ENCODE measurements around the gene TAP1. TPM values are rescaled to one million over a fixed set of nuclear protein-coding genes. Genes with fewer than 3 reads are reported as not detected.

The TAP1 gene
- total RNA-seq, 1 donor from 2014 or later: 10.3 TPM

DNA sequence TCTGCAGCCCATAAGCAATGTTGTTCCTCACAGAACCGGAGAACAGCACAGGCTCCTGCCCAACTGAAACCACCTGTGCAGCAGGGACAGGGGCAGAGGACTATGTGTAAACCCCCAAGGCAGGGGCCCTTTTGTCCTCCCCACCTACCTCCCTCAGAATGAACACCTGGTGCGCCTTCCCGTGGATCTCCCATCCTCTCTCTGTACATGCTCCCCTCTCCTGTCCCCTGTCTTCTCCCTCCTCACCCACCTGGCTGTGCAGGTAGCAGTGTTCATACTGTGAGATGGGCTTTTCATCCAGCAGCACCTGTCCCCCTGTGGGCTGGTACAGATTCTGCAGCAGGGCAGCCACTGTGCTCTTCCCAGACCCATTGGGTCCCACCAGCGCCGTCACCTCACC is 23.5 kb downstream of the TAP1 start:
- no peak for TF ChIP-seq CTCF (IDR thresholded peaks at IDR 0.05; ENCODE audit: unreplicated experiment)
- peaks cover 6% of the 10 kb centered on the region for H3K4me1 Mint-ChIP-seq
- peaks cover 17% of the 10 kb centered on the region for H3K36me3 Mint-ChIP-seq
- H3K27ac Mint-ChIP-seq: no peak overlapping the region
- no peak overlapping the region for H3K4me3 Mint-ChIP-seq
- peaks cover 3% of the 10 kb centered on the region for H3K27me3 Mint-ChIP-seq (ENCODE audit: low read depth)
- DNase-seq (ENCODE audit: low spot score in 2 of 2, unreplicated experiment in 2 of 2): no peak
- no peaks in the 10 kb centered on the region for H3K9me3 Mint-ChIP-seq

DNA sequence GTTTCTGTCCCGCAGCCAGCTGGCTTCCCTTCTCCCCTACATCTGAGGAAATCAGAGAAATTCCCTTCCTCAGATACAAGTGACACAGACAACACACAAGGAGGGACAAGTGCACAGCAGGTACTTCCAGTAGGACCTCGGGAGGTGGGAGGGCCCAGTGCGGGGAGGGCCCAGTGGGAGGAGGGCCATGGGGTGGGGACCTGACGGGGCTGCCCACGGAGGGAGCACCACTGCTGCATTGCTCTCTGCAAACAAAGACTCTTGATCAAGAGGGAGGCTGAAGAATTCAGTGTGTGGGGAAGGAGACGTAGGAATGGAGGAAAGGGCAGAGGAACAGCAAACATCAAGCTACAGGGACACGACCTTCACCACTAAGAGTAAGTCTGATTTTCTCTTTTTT is 24.0 kb downstream of the TAP1 start:
- Mint-ChIP-seq H3K4me3 (no peak overlapping the region), H3K27ac (no peak overlapping the region), H3K4me1 (peaks cover 6% of the 10 kb centered on the region), H3K9me3 (no peaks in the 10 kb centered on the region), H3K36me3 (peaks cover 14% of the 10 kb centered on the region), H3K27me3 (ENCODE audit: low read depth) (peaks cover 3% of the 10 kb centered on the region)
- TF ChIP-seq CTCF (IDR thresholded peaks at IDR 0.05; ENCODE audit: unreplicated experiment): no peak
- no peak for DNase-seq (ENCODE audit: low spot score in 2 of 2, unreplicated experiment in 2 of 2)

DNA sequence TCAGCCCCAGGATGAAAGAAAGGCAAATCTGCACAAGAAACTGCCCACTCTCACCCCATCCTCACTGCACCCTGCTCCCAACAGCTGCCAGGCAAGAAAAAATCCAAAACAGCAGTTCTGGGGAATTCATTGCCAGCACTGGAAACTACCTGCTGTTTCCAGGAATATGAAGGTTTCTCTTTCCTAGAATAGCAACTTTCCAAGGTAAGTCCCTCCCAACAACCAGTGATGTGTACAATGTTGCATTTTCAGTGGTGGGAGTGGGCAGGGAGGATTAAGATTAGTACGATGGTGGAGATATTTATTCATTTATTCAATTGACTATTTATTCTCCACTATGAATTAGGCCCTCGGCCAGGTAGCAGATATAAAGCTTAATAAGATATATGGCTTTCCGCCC is 26.5 kb downstream of the TAP1 start:
- Mint-ChIP-seq H3K9me3 (no peaks in the 10 kb centered on the region), H3K4me3 (no peak overlapping the region), H3K27me3 (ENCODE audit: low read depth) (peaks cover 3% of the 10 kb centered on the region), H3K4me1 (peaks cover 6% of the 10 kb centered on the region), H3K27ac (no peak overlapping the region), H3K36me3 (peaks cover 7% of the 10 kb centered on the region)
- DNase-seq (ENCODE audit: low spot score in 2 of 2, unreplicated experiment in 2 of 2): no peak
- no peak for TF ChIP-seq CTCF (IDR thresholded peaks at IDR 0.05; ENCODE audit: unreplicated experiment)

GRCh38 chr6:32825966-32826365 is 27.5 kb downstream of the TAP1 start:
- H3K36me3 Mint-ChIP-seq: peaks cover 7% of the 10 kb centered on the region
- H3K9me3 Mint-ChIP-seq: no peaks in the 10 kb centered on the region
- no peak overlapping the region for H3K4me3 Mint-ChIP-seq
- no peak overlapping the region for H3K27ac Mint-ChIP-seq
- H3K27me3 Mint-ChIP-seq (ENCODE audit: low read depth): peaks cover 3% of the 10 kb centered on the region
- no peak for DNase-seq (ENCODE audit: low spot score in 2 of 2, unreplicated experiment in 2 of 2)
- H3K4me1 Mint-ChIP-seq: peaks cover 6% of the 10 kb centered on the region
- TF ChIP-seq CTCF (IDR thresholded peaks at IDR 0.05; ENCODE audit: unreplicated experiment): no peak

- TF ChIP-seq CTCF (IDR thresholded peaks at IDR 0.05; ENCODE audit: unreplicated experiment): no peak
- Mint-ChIP-seq H3K27ac (no peak overlapping the region), H3K4me1 (peaks cover 2% of the 10 kb centered on the region), H3K36me3 (no peaks in the 10 kb centered on the region), H3K27me3 (ENCODE audit: low read depth) (peaks cover 6% of the 10 kb centered on the region), H3K4me3 (no peak overlapping the region), H3K9me3 (peaks cover 4% of the 10 kb centered on the region)
- DNase-seq (ENCODE audit: low spot score in 2 of 2, unreplicated experiment in 2 of 2): no peak
Observed at GRCh38 chr6:32819729-32820128, 33.8 kb downstream of the TAP1 start.

- Mint-ChIP-seq H3K27ac (no peak overlapping the region), H3K27me3 (ENCODE audit: low read depth) (peaks cover 6% of the 10 kb centered on the region), H3K9me3 (peaks cover 4% of the 10 kb centered on the region), H3K36me3 (no peaks in the 10 kb centered on the region), H3K4me3 (no peak overlapping the region), H3K4me1 (peaks cover 2% of the 10 kb centered on the region)
- TF ChIP-seq CTCF (IDR thresholded peaks at IDR 0.05; ENCODE audit: unreplicated experiment): no peak
- DNase-seq (ENCODE audit: low spot score in 2 of 2, unreplicated experiment in 2 of 2): no peak
Observed at GRCh38 chr6:32818867-32819266, 34.6 kb downstream of the TAP1 start.

Data from mesothelial cell of epicardium (in vitro differentiated cells).